Lung (tissue), 12 donors: ENCODE data around the gene PLPP3. TPM values are rescaled to one million over a fixed set of nuclear protein-coding genes. Genes with fewer than 3 reads are reported as not detected.

ENCODE experiments used
- ATAC-seq: fragments of 200-7000 bp; cut with Tn5 transposase; one replicate; pipeline ENCODE4 v1.9.1; 2020; ENCODE audit warnings: moderate number of reproducible peaks; ENCODE audit not compliant: insufficient read depth, low FRiP score
- DNase-seq, 3 donors: peaks; one replicate each; pipeline ENCODE4 v3.0.0-alpha.2; 2013 to 2017
- H3K27ac ChIP-seq, 2 donors: one replicate each; pipeline ENCODE4 v1.5.1; 2013; ENCODE audit warnings: mild to moderate bottlenecking in 2 of 2, moderate library complexity in 2 of 2, control low read depth in 1 of 2, inconsistent platforms in 1 of 2, low read depth in 1 of 2, low read length in 1 of 2
- H3K27me3 ChIP-seq, 3 donors: one replicate each; pipeline ENCODE4 v1.5.1; 2013; ENCODE audit warnings: low read length in 2 of 3; ENCODE audit not compliant: control insufficient read depth in 3 of 3, insufficient read depth in 3 of 3
- H3K36me3 ChIP-seq, 4 donors: one replicate each; pipeline ENCODE4 v1.5.1; 2013; ENCODE audit warnings: low read length in 4 of 4, mild to moderate bottlenecking in 1 of 4, moderate library complexity in 1 of 4; ENCODE audit not compliant: control insufficient read depth in 4 of 4, insufficient read depth in 4 of 4
- H3K4me1 ChIP-seq, 5 donors: one replicate each; pipeline ENCODE4 v1.5.1; 2013; ENCODE audit warnings: low read length in 5 of 5, mild to moderate bottlenecking in 2 of 5, moderate library complexity in 1 of 5; ENCODE audit not compliant: control insufficient read depth in 5 of 5, insufficient read depth in 5 of 5
- H3K4me3 ChIP-seq: one replicate; pipeline ENCODE4 v1.5.1; 2013; ENCODE audit warnings: mild to moderate bottlenecking, control low read depth, moderate library complexity
- H3K9ac ChIP-seq, 2 donors: one replicate each; pipeline ENCODE4 v1.5.1; 2013; ENCODE audit warnings: low read length in 2 of 2, control low read depth in 1 of 2; ENCODE audit not compliant: insufficient read depth in 1 of 2
- H3K9me3 ChIP-seq, 4 donors: one replicate each; pipeline ENCODE4 v1.5.1; 2013; ENCODE audit warnings: low read length in 3 of 4, mild to moderate bottlenecking in 1 of 4, moderate library complexity in 1 of 4; ENCODE audit not compliant: control insufficient read depth in 4 of 4, insufficient read depth in 3 of 4
- CTCF ChIP-seq: IDR thresholded peaks from 2 replicates; pipeline ENCODE4 v1.5.1; 2012; ENCODE audit warnings: mild to moderate bottlenecking; ENCODE audit errors: control extremely low read depth, extremely low read depth
- WGBS, 2 donors: extraction: QIAGEN DNeasy Blood & Tissue Kit; methylation state at CpG; one replicate each; pipeline ENCODE4 v1.1.7; 2013; 5-methylcytosine and 5-hydroxymethylcytosine counted together
- polyA plus RNA-seq, 2 donors: library from polyadenylated mRNA; stranded (reverse); fragments of 200-250 nt; gene quantifications; one replicate each; pipeline ENCODE4 v1.2.1, GENCODE V29; 2013
- total RNA-seq, 2 donors: library from RNA; depleted of rRNA in 1 of 2; stranded (reverse); fragments of >200 nt in 1 of 2; gene quantifications; one replicate each; pipeline ENCODE4 v1.2.1, GENCODE V29; 2014 to 2021
- donor health status: control.
- donor health status: control.
- donor health status: Bipolar disorder and iron deficiency.
- donor health status: healthy.
- donor health status: DM: yes; HTN: yes; CAD: no.

The PLPP3 gene
- total and polyA plus RNA-seq, 4 donors: 8.6 to 121 (median 112) TPM

- 29 to 55% methylated on average over 10 of the region's 10 CpGs for WGBS, 2 donors
- H3K27ac ChIP-seq: peak overlapping the region in 1 of 2 donors; percentile 25
- no peaks in the 10 kb centered on the region for H3K9me3 ChIP-seq
- peaks cover 10 to 42% (median 21%) of the 10 kb centered on the region in 4 donors for H3K36me3 ChIP-seq
- H3K27me3 ChIP-seq: no peaks in the 10 kb centered on the region
- TF ChIP-seq CTCF: no peak
- H3K4me3 ChIP-seq: no peak overlapping the region
- H3K4me1 ChIP-seq: peaks cover 0 to 35% (median 8%) of the 10 kb centered on the region in 5 donors
- no peak overlapping the region for H3K9ac ChIP-seq
- no peak for DNase-seq
- no peak for ATAC-seq
Observed at GRCh38 chr1:56495538-56495937, 83.8 kb downstream of the PLPP3 start.

DNA sequence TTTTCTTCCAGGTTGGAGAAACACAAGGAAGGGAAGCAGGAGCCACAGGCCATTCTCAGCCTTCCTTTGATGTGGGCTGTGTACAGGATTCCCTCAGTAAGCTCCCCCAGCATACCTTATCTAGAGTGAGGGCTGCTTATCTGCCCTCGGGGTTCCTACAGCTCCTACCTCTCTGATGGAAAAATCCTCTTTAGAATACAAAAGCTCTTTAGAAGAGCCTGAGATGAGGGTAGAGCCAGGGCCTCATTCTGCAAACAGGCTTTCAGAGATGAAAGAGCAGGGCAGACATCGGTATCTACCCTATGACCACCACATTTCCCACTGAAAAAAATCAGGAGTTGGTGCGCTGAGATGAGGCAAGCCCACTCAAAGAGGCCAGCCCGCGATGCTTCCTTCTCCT is 85.1 kb downstream of the PLPP3 start:
- DNase-seq (peak in 1 of 3 donors; percentile 24), ATAC-seq (no peak)
- Histone ChIP-seq H3K27ac (no peak overlapping the region), H3K9me3 (no peaks in the 10 kb centered on the region), H3K27me3 (no peaks in the 10 kb centered on the region), H3K4me1 (peaks cover 0 to 35% (median 8%) of the 10 kb centered on the region in 5 donors), H3K4me3 (no peak overlapping the region), H3K36me3 (peaks cover 10 to 32% (median 18%) of the 10 kb centered on the region in 4 donors), H3K9ac (no peak overlapping the region)
- WGBS, 2 donors: 79 to 84% methylated on average over 5 of the region's 5 CpGs
- TF ChIP-seq CTCF: no peak

DNA sequence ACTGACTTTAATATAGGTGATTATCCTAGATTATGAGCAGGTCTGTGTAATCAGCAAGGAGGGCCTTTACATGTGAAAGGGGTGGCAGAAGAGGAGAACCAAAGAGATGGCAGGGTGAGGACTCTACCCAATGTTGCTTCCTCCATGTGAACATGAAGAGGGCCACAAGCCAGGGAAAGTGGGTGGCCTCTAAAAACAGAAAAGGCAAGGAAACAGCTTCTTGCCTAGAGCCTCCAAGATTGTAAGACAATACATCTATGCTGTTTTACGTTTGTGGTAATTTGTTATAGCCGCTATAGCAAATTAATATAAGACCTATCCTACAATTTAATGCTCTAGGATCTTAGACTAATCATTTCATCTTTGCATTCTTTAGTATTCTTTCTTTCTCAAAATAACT is 85.5 kb downstream of the PLPP3 start:
- no peaks in the 10 kb centered on the region for H3K27me3 ChIP-seq
- H3K9ac ChIP-seq: no peak overlapping the region
- WGBS, 2 donors: 95 to 97% methylated on average over 2 of the region's 2 CpGs
- peaks cover 0 to 31% (median 8%) of the 10 kb centered on the region in 5 donors for H3K4me1 ChIP-seq
- ATAC-seq: no peak
- H3K36me3 ChIP-seq: peaks cover 10 to 32% (median 18%) of the 10 kb centered on the region in 4 donors
- no peak overlapping the region for H3K27ac ChIP-seq
- no peak for TF ChIP-seq CTCF
- no peaks in the 10 kb centered on the region for H3K9me3 ChIP-seq
- DNase-seq: no peak
- H3K4me3 ChIP-seq: no peak overlapping the region

DNA sequence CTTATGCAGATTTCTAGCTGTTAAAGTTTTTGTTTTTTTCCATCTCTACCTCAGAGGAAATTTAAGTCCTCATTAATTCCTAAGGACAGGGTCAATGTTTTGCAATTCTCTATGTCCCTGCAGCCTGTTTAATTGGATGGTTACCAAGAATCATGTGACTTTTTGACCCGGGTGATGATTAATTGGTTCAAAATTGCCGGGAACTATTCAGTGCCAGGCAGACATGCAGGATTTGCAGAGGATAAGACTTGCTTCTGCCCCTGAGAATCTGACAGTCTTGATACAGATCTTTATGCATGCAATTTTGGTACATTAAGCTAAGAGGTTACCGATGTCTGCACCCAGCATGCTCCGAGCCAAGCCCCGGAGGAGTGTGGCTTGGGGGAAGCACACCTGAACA is 87.9 kb downstream of the PLPP3 start:
- WGBS, 2 donors: 50 to 71% methylated on average over 5 of the region's 5 CpGs
- Histone ChIP-seq H3K27me3 (no peaks in the 10 kb centered on the region), H3K27ac (no peak overlapping the region), H3K9ac (no peak overlapping the region), H3K36me3 (peaks cover 9 to 24% (median 16%) of the 10 kb centered on the region in 4 donors), H3K4me1 (peaks cover 0 to 16% (median 8%) of the 10 kb centered on the region in 5 donors), H3K9me3 (no peaks in the 10 kb centered on the region), H3K4me3 (no peak overlapping the region)
- ATAC-seq (no peak), DNase-seq (peak in 1 of 3 donors; percentile 48)
- TF ChIP-seq CTCF: no peak
